ENCODE measurements around the gene NOXA1.

Gene NOXA1

DNA sequence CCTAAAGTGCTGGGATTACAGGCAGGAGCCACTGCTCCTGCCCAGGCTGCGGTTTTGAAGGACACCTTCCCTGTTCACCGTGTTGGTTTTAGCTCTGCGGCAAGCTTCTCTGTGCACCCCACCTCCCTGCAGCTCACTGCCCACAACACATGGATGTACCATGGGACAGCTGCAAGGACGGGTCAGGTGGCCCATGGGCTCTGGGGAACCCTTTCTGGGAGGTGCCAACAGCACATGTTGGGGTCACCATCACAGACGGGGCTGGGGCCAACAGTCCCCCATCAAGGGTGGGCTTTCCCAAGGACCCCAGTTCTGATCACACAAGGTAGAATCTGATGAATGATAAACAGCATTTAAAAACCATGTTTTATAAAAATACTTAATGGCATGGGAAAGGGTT lies 7.7 kb upstream of the NOXA1 start:
- H3K4me3 ChIP-seq (ENCODE audit: low read length in 2 of 2), result no peak overlapping the region
- H2BK5ac ChIP-seq (ENCODE audit: low read length), result no peak overlapping the region
- H3K27me3 ChIP-seq (ENCODE audit: control insufficient read depth in 3 of 3, insufficient read depth in 3 of 3, low read depth in 1 of 3, low read length in 3 of 3), result no peaks in the 10 kb centered on the region
- no peak overlapping the region for H4K91ac ChIP-seq (ENCODE audit: low read depth, low read length, poor library complexity)
- no peak overlapping the region for H3K23ac ChIP-seq (ENCODE audit: low read depth, low read length, poor library complexity)
- H3K4ac ChIP-seq (ENCODE audit: low read length), result no peak overlapping the region
- H3K27ac ChIP-seq (replicated peaks; ENCODE audit: low read length), result no peak overlapping the region
- H3K9ac ChIP-seq (ENCODE audit: low read depth, low read length, poor library complexity), result no peak overlapping the region
- H3K36me3 ChIP-seq (replicated peaks in 1 of 2; ENCODE audit: control insufficient read depth in 2 of 2, insufficient read depth in 2 of 2, low read length in 2 of 2), result peaks cover 0 to 7% of the 10 kb centered on the region in 2 donors
- H2BK120ac ChIP-seq (ENCODE audit: low read depth, low read length), result no peak overlapping the region
- H3K4me2 ChIP-seq (ENCODE audit: insufficient read depth, low read length, poor library complexity, severe bottlenecking), result no peak overlapping the region
- H3K79me1 ChIP-seq (ENCODE audit: low read depth, low read length), result peaks cover 12% of the 10 kb centered on the region
- no peak overlapping the region for H2BK15ac ChIP-seq (ENCODE audit: low read length)
- H2BK12ac ChIP-seq (ENCODE audit: low read length), result no peak overlapping the region
- H3K14ac ChIP-seq (ENCODE audit: low read length), result no peak overlapping the region
- no peak overlapping the region for H2AK5ac ChIP-seq (ENCODE audit: low read depth, low read length)
- no peak overlapping the region for H4K8ac ChIP-seq (ENCODE audit: low read depth, low read length)
- WGBS, 2 donors (ENCODE audit: extremely low coverage in 2 of 2, insufficient read length in 2 of 2, insufficient replicate concordance in 1 of 2), result no CpG with 5 or more reads among the region's 5 CpGs
- H3K9me3 ChIP-seq (replicated peaks in 1 of 2; ENCODE audit: control insufficient read depth in 2 of 2, insufficient read depth in 1 of 2, low read depth in 1 of 2, low read length in 2 of 2), result no peaks in the 10 kb centered on the region
- no peak for DNase-seq (ENCODE audit: low spot score)
- H3K4me1 ChIP-seq (ENCODE audit: control insufficient read depth in 2 of 2, insufficient read depth in 1 of 2, low read depth in 1 of 2, low read length in 2 of 2), result peaks cover 0 to 4% of the 10 kb centered on the region in 2 donors
- no peak overlapping the region for H3K18ac ChIP-seq (ENCODE audit: low read length)
- H2AFZ ChIP-seq (ENCODE audit: low read length), result no peak overlapping the region

DNA sequence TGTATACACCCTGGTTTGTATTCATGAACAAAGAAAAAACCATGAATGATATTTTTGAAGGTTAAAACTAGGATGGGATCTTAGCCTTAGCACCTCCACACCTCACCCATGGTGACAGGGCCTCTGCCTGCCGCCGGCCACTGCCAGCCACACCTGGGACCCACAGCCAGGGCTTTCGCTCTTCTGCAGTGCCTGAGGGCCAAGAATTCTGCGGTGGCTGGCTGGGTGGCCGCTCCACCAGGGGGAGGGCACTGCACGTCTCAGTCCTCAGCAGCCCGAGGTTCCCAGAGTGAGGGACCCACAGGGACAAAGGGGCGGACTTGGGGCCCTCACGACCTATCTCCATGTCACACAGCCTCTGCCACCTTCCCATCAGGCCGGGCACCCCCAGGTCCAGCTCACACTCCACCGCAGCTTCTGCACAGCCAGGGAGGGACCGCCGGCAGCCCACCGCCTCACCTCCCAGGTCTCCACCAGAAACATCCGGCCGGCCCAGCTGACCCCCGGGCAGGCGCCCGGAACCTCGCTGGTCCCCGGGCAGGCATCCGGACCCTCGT lies 7.1 kb upstream of the NOXA1 start:
- no peak overlapping the region for H4K91ac ChIP-seq (ENCODE audit: low read depth, low read length, poor library complexity)
- H3K9ac ChIP-seq (ENCODE audit: low read depth, low read length, poor library complexity), result no peak overlapping the region
- no peaks in the 10 kb centered on the region for H3K27me3 ChIP-seq (ENCODE audit: control insufficient read depth in 3 of 3, insufficient read depth in 3 of 3, low read depth in 1 of 3, low read length in 3 of 3)
- H2AK5ac ChIP-seq (ENCODE audit: low read depth, low read length), result peak overlapping the region; percentile 46
- H3K79me1 ChIP-seq (ENCODE audit: low read depth, low read length), result peaks cover 12% of the 10 kb centered on the region
- H4K8ac ChIP-seq (ENCODE audit: low read depth, low read length), result no peak overlapping the region
- H3K36me3 ChIP-seq (replicated peaks in 1 of 2; ENCODE audit: control insufficient read depth in 2 of 2, insufficient read depth in 2 of 2, low read length in 2 of 2), result peaks cover 0 to 7% of the 10 kb centered on the region in 2 donors
- H3K4me1 ChIP-seq (ENCODE audit: control insufficient read depth in 2 of 2, insufficient read depth in 1 of 2, low read depth in 1 of 2, low read length in 2 of 2), result peaks cover 0 to 4% of the 10 kb centered on the region in 2 donors
- peak overlapping the region; percentile 53 for H3K4ac ChIP-seq (ENCODE audit: low read length)
- no peak overlapping the region for H3K18ac ChIP-seq (ENCODE audit: low read length)
- H3K14ac ChIP-seq (ENCODE audit: low read length), result no peak overlapping the region
- H3K4me2 ChIP-seq (ENCODE audit: insufficient read depth, low read length, poor library complexity, severe bottlenecking), result no peak overlapping the region
- no CpG with 5 or more reads among the region's 23 CpGs for WGBS, 2 donors (ENCODE audit: extremely low coverage in 2 of 2, insufficient read length in 2 of 2, insufficient replicate concordance in 1 of 2)
- no peak overlapping the region for H3K27ac ChIP-seq (replicated peaks; ENCODE audit: low read length)
- H3K4me3 ChIP-seq (ENCODE audit: low read length in 2 of 2), result no peak overlapping the region
- no peaks in the 10 kb centered on the region for H3K9me3 ChIP-seq (replicated peaks in 1 of 2; ENCODE audit: control insufficient read depth in 2 of 2, insufficient read depth in 1 of 2, low read depth in 1 of 2, low read length in 2 of 2)
- H2BK12ac ChIP-seq (ENCODE audit: low read length), result no peak overlapping the region
- no peak for DNase-seq (ENCODE audit: low spot score)
- H2BK15ac ChIP-seq (ENCODE audit: low read length), result no peak overlapping the region
- H2BK120ac ChIP-seq (ENCODE audit: low read depth, low read length), result no peak overlapping the region
- H2AFZ ChIP-seq (ENCODE audit: low read length), result no peak overlapping the region
- peak overlapping the region; percentile 65 for H3K23ac ChIP-seq (ENCODE audit: low read depth, low read length, poor library complexity)
- H2BK5ac ChIP-seq (ENCODE audit: low read length), result no peak overlapping the region

DNA sequence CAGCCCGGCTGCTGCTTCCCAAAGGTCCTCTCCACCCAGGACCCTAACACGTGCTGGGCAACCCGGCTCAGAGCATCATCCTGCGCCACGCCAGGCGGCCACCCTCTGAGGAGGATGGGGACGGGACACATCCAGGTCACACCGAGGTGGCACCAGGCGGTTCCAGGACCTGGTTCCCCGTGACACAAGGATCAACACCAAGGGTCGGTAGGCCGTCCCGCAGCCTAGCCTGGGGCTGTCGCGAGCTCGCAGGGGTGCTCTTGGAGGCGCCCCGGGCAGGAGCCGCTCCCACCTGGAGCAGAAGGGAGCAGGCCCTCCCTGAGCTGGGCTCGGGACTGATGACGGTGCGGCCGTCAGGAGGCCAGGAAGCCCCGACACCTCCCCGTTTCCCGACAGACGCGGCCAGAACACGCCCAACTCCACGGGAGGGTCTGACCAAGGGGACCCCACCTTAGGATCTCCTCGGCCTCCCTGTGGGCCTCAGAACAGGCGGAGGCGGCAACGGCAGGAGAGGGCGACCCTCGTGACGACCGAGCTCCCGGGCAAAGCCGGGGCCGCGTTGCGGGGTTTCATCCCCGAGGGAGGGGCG lies 6.5 kb upstream of the NOXA1 start:
- H3K4me3 ChIP-seq (ENCODE audit: low read length in 2 of 2), result no peak overlapping the region
- H3K27ac ChIP-seq (replicated peaks; ENCODE audit: low read length), result no peak overlapping the region

DNA sequence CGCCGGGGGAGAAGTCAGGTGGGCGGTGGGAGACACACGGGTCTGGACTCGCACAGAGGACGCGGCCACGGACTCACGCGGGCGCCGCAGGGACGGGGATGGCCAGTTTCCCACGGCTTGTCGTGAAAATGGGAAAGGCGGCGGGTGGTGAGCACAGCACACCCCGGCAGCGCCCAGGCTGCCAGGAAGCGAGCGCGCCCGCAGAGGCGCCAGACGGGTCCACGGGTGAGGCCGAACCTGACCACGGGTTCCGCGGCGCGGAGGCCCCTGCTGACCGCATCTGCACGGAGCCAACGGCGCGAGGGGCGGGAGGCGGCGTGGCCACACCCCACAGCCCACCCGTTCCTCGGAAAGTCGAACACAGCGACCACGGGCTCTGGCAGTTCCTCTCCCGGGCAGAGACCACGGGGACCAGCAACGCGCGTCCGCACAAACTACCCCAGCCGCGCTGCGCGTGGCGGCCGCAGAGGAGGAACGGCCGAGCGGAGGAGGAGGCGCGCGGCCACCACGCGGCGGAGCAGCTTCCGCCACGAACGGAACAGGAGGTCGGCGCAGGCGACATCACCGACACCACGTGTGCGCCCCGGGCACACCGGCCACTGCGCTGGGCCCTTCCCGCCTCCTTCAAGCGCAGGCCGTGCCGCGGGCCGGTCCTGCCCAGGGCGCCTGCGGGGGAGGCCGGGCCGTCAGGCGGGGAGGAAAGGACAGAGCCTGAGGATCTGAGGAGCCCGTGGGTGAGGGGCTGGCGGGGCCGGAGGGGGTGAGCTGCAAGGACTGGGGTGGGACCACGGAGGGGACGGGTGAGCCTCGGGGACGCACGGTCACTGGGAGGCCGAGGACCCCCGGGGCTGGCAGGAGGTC lies 5.8 kb upstream of the NOXA1 start:
- H3K14ac ChIP-seq (ENCODE audit: low read length), result peak overlapping the region; percentile 71
- no peak for DNase-seq (ENCODE audit: low spot score)
- H2AFZ ChIP-seq (ENCODE audit: low read length), result no peak overlapping the region
- peak overlapping the region; percentile 53 for H2BK5ac ChIP-seq (ENCODE audit: low read length)
- no peak overlapping the region for H4K91ac ChIP-seq (ENCODE audit: low read depth, low read length, poor library complexity)
- peak overlapping the region; percentile 22 for H2BK12ac ChIP-seq (ENCODE audit: low read length)
- H3K4me1 ChIP-seq (ENCODE audit: control insufficient read depth in 2 of 2, insufficient read depth in 1 of 2, low read depth in 1 of 2, low read length in 2 of 2), result peaks cover 3 to 5% of the 10 kb centered on the region in 2 donors
- no peak overlapping the region for H3K4me3 ChIP-seq (ENCODE audit: low read length in 2 of 2)
- peaks cover 0 to 7% of the 10 kb centered on the region in 2 donors for H3K36me3 ChIP-seq (replicated peaks in 1 of 2; ENCODE audit: control insufficient read depth in 2 of 2, insufficient read depth in 2 of 2, low read length in 2 of 2)
- no peak overlapping the region for H2BK120ac ChIP-seq (ENCODE audit: low read depth, low read length)
- H3K4me2 ChIP-seq (ENCODE audit: insufficient read depth, low read length, poor library complexity, severe bottlenecking), result no peak overlapping the region
- H2AK5ac ChIP-seq (ENCODE audit: low read depth, low read length), result no peak overlapping the region
- WGBS, 2 donors (ENCODE audit: extremely low coverage in 2 of 2, insufficient read length in 2 of 2, insufficient replicate concordance in 1 of 2), result no CpG with 5 or more reads among the region's 99 CpGs
- H2BK15ac ChIP-seq (ENCODE audit: low read length), result no peak overlapping the region
- no peak overlapping the region for H3K27ac ChIP-seq (replicated peaks; ENCODE audit: low read length)
- H4K8ac ChIP-seq (ENCODE audit: low read depth, low read length), result no peak overlapping the region
- H3K9ac ChIP-seq (ENCODE audit: low read depth, low read length, poor library complexity), result no peak overlapping the region
- H3K23ac ChIP-seq (ENCODE audit: low read depth, low read length, poor library complexity), result no peak overlapping the region
- no peaks in the 10 kb centered on the region for H3K27me3 ChIP-seq (ENCODE audit: control insufficient read depth in 3 of 3, insufficient read depth in 3 of 3, low read depth in 1 of 3, low read length in 3 of 3)
- H3K79me1 ChIP-seq (ENCODE audit: low read depth, low read length), result peaks cover 12% of the 10 kb centered on the region
- no peak overlapping the region for H3K4ac ChIP-seq (ENCODE audit: low read length)
- H3K18ac ChIP-seq (ENCODE audit: low read length), result peak overlapping the region; percentile 64
- no peaks in the 10 kb centered on the region for H3K9me3 ChIP-seq (replicated peaks in 1 of 2; ENCODE audit: control insufficient read depth in 2 of 2, insufficient read depth in 1 of 2, low read depth in 1 of 2, low read length in 2 of 2)

More for the DNA sequence above, 6.5 kb upstream of the NOXA1 start:
- no peak overlapping the region for H4K91ac ChIP-seq (ENCODE audit: low read depth, low read length, poor library complexity)
- peak overlapping the region; percentile 65 for H3K23ac ChIP-seq (ENCODE audit: low read depth, low read length, poor library complexity)
- no peak overlapping the region for H2BK15ac ChIP-seq (ENCODE audit: low read length)
- H3K4ac ChIP-seq (ENCODE audit: low read length), result peak overlapping the region; percentile 53
- H2BK5ac ChIP-seq (ENCODE audit: low read length), result peak overlapping the region; percentile 53
- peaks cover 0 to 7% of the 10 kb centered on the region in 2 donors for H3K36me3 ChIP-seq (replicated peaks in 1 of 2; ENCODE audit: control insufficient read depth in 2 of 2, insufficient read depth in 2 of 2, low read length in 2 of 2)
- peaks cover 2 to 4% of the 10 kb centered on the region in 2 donors for H3K4me1 ChIP-seq (ENCODE audit: control insufficient read depth in 2 of 2, insufficient read depth in 1 of 2, low read depth in 1 of 2, low read length in 2 of 2)
- peak overlapping the region; percentile 56 for H2AK5ac ChIP-seq (ENCODE audit: low read depth, low read length)
- H3K9me3 ChIP-seq (replicated peaks in 1 of 2; ENCODE audit: control insufficient read depth in 2 of 2, insufficient read depth in 1 of 2, low read depth in 1 of 2, low read length in 2 of 2), result no peaks in the 10 kb centered on the region
- no peak overlapping the region for H4K8ac ChIP-seq (ENCODE audit: low read depth, low read length)
- H3K14ac ChIP-seq (ENCODE audit: low read length), result peak overlapping the region; percentile 71
- no peak overlapping the region for H2BK12ac ChIP-seq (ENCODE audit: low read length)
- H3K4me2 ChIP-seq (ENCODE audit: insufficient read depth, low read length, poor library complexity, severe bottlenecking), result no peak overlapping the region
- no peak overlapping the region for H2BK120ac ChIP-seq (ENCODE audit: low read depth, low read length)
- peak overlapping the region; percentile 28 for H3K18ac ChIP-seq (ENCODE audit: low read length)
- peaks cover 12% of the 10 kb centered on the region for H3K79me1 ChIP-seq (ENCODE audit: low read depth, low read length)
- no peaks in the 10 kb centered on the region for H3K27me3 ChIP-seq (ENCODE audit: control insufficient read depth in 3 of 3, insufficient read depth in 3 of 3, low read depth in 1 of 3, low read length in 3 of 3)
- H3K9ac ChIP-seq (ENCODE audit: low read depth, low read length, poor library complexity), result no peak overlapping the region
- DNase-seq (ENCODE audit: low spot score), result no peak
- no peak overlapping the region for H2AFZ ChIP-seq (ENCODE audit: low read length)
- no CpG with 5 or more reads among the region's 45 CpGs for WGBS, 2 donors (ENCODE audit: extremely low coverage in 2 of 2, insufficient read length in 2 of 2, insufficient replicate concordance in 1 of 2)
